ENCODE data around the gene LGALS3BP.
"Not testable (repeated sequence)": the region's sequence is repeated elsewhere in the genome, so short reads cannot be mapped to it uniquely, and the experiment has no call there.

The LGALS3BP gene

DNA sequence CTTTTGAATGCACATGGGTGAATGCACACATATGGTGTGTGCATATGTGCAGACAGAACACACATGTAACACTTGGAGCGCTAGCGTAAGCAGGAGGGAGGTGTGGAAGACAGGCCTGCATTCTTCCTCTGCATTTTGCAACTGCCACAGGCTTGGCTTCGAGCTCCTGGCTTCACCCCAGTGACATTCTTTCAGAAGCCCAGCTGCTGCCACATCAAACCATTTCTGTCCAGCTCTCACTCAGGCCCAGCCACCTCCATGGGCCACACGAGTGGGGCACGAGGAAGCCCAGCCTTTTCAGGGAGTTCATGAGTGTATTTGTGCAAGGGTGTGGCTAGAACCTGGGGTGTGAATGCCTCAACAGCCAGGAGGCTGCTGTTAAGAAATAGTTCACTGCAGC, 18.8 kb downstream of the LGALS3BP start:
- DNase-seq = no peak

DNA sequence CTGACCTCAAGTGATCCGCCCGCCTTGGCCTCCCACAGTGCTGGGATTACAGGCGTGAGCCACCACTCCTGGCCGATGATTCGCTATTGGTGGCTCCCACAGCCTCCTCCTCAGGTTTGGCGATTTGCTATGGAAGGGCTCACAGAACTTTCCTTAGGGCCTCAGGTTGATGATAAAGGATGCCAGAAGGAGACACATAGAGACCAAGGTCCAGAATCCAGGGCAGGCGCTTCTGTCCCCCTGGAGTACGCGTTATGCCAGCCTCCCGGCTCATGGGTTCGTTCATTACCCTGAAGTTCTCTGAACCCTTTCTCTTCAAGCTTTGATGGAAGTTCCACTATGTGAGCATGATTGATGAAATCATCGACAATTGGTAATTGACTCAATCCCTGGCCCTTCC, 19.9 kb downstream of the LGALS3BP start:
- DNase-seq = no peak

DNA sequence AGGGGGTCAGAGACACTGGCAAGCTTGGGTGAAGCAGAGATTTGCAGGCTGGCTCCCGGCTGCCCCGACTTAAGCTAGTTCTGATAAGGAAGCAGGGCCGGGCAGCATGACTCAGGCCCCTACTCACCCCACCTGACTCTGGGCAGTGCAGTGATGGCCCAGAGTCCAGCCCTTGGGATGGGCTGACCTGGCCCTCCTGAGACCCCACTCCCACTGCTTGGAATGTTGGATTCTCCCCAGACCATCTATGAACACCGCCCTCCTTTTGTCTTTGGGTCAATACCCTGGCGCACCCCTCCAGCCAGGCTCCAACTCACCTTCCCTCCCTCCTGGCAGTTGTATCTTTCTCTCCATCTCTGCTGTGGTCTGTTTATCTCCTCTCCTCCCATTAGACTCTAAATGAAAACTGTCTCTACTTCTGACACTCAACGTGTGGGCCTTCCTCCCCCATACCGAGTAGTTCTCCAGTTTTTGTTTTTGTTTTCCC, 21.0 kb downstream of the LGALS3BP start:
- no peak for DNase-seq

DNA sequence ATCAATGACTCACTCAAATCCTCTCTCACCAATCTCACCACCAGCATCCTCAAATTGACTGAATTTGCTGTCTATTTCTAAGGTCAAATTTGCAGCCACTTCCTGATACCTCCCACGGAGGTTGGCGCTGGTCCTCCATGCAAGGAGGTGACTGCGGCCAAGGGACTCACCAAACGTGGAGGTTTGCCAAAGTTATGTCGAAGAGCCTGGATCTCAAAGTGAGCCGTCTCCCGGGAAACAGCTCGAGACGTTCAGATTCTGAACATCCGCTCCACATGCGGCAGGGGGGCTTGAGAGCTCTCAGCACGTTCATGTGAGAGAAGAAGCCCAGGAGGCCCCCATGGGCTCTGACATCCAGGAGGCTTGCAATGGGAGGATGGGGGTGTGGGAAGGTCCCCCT, 22.6 kb downstream of the LGALS3BP start:
- DNase-seq = no peak

DNA sequence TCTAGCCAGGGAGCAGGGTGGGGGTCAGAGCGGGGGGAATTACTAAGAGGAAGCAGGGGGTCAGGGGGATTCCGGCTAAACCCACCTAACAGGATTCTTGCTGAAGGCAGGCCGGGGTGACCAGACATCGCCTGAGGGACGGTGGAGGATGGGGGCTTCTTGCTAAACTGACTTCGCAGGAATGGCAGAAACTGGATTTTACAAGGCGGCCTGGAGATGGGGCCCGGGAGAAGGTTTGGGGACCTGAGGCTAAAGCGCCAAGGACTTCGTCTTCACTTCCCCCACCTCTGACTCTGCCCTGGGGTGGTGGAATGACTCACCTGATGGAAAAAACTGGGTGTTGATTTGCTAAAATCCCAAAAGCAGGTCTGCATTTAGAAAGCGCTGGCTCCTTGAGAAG, 23.5 kb downstream of the LGALS3BP start:
- no peak for DNase-seq

DNA sequence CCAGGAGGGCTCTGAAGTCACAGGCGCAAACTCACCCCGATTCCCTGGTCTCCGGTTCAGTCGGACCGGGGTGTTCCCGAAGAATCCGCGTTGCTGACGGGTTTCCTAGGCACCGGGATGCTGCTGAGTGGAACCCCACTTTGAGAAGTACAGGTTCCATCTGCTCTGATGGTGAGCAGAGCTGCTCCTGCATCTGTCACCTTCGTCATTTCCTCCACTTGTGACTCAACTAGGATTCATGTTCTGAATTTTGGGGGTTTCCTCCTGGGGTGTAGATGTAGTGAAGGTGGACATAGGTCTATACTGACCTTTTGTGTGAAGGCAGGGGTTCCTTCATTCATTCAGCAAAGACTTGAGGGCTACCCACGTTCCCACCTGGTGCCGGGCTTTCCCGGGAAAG, 25.0 kb downstream of the LGALS3BP start:
- DNase-seq = no peak

DNA sequence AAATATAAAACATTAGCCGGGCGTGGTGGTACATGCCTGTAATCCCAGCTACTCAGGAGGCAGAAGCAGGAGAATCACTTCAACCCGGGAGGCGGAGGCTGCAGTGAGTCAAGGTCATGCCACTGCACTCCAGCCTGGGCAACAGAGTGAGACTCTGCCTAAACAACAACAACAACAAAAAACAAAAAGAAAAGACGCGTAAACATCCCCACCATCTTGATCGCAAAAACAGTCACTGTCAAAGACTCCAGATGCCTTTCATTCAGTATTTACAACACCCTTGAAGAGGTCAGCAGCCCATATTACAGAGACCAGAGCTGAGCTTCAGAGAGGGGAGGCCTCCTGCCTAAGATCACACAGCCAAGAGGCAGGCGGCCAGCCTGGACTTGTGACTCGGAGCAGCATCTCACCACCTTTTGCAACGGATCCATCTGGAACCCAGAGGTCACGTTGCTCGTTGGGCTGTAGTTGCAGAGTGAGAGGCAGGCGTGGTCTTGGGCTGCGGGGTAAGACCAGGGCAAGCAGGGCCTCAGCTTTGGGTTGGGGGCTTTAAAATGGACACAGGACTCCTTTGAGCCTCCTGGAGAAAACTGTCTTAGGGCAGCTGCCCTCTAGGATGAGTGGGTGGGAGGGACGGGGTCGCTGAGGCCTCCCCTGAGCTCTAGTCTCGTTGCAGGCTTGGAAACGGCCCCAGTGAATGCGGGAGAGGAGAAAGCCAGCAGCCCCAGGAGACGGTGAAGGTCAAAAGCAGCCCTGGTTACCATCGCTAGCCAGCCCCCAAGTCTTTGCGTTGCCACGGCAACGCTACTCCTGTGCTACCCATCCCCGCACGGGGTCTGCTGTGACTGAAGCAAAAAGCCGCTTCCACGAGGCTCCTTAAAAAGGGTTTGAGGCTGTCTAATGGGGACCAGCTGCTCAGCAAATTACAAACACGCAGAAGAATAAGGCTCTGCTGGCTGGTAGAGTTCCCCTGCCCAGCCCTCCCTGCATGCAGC, 26.1 kb downstream of the LGALS3BP start:
- no peak for DNase-seq

DNA sequence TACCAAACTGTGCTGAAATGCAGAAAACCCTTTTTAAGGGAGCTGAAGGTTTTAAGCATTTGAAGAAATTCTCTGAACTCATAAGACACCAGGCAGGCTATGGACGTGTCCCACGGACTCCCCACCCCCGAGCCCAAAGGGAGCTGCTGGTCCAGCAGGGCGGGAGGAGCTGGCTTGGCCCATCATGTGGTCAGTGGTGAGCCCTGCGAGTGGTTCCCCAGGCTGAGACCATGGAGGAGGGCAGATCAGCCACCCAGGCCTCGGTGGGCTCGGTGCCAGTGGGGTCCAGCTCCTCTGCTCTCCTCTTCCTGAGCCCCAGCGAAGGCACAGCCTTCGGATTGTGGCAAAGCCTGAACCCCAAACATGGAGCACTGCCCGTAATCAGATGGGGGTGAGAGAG, 27.0 kb downstream of the LGALS3BP start:
- DNase-seq = no peak

DNA sequence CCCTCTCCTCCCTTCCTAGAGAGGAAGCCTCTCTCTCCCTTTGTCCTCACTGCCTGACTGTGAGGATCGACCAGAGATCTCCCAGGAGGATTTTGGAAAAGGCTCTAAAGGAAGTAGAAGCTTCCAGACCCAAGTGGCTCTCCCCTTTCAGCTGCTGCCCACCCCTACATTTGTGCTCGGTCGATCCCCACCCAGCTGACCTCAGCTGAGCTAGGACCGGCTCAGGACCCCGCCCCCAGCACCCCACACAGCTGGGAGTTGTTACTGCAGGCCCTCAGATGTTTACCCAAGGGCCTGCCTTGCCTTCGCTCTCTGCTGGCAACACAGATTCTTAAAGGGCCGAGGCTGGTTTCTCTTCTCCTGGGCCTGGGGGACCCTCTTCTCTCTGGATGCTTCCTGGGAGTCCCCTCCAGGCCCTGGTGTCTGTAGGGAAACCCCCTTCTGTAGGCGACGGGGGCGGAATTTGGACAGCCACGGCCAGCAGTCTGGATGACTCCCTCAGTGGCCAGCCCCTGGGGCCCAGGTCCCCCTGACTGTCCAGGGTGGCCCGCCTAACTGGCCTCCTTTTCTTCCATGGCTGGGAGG, 27.7 kb downstream of the LGALS3BP start:
- DNase-seq = no peak

DNA sequence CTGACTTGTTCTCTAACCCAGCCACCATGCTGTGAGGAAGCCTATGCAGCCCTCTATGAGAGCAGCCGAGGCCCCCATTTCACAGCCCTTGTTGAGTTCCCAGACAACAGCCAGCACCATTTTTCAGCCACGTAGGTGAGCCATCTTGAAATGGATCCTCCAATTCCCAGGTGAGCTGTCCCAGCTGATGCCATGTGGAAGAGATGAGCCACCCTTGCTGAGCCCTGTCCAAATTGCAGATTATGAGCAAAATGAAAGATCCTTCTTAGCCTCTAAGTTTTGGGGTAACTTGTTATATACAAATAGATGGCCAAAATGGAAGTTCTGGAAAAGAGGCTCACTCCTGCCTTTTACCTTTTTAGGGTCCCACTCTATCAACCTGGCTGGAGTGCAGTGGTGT, 28.9 kb downstream of the LGALS3BP start:
- no peak for DNase-seq

DNA sequence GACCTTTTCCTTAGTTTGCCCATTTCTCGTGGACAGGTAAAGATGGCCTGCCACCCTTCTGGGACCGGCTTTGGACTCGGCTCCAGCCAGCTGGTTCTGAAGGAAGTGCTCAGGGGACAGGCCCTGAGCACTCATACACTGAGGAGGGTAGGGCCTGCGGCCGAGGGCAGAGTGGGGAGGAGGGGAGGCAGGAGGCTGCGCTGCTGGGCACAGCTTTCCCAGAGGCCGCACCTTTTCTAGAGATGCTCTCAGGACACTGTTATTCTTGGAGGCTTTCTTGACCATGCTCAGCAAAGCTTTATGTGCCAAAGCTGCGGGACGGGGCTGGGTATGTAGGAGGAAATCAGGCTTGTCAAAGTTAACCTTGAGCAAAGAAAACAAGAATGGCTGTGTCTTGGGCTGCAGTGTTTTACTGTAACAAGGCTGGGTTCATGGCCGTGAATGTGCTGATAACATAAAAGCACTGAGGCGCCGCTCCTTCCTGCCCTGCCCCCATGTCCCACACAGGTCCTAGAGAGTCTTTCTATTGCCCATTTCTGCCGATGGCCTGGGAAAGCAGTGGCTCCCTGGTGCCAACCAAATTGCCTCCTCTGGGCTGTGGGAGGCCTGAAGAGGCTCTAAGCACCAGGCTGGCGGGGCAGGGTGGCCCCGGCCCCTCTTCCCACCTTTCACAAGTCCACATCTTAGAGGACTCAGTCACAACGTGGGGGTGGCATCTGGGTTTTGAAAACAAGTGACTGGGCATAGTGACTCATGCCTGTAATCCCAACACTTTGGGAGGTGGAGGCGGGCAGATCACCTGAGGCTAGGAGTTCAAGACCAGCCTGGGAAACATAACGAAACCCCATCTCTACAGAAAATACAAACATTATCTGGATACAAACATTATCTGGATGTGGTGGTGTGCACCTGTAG, 32.2 kb downstream of the LGALS3BP start:
- no peak for DNase-seq

DNA sequence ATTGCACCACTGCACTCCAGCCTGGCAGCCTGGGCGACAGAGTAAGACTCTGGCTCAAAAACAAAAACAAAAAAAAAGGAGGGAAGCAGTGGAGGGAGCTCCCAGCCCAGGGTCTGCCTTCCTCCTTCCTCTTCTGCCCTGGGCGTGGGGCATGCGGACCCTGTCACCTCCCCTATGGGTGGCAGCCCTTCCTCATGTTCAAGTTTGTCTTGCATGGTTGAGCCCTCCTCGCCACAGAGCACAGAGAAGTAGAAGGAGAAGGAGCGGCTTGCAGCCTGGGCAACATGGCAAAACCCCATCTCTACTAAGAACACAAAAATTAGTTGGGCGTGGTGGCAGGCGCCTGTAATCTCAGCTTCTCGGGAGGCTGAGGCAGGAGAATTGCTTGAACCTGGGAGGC, 33.1 kb downstream of the LGALS3BP start:
- no peak for DNase-seq

DNA sequence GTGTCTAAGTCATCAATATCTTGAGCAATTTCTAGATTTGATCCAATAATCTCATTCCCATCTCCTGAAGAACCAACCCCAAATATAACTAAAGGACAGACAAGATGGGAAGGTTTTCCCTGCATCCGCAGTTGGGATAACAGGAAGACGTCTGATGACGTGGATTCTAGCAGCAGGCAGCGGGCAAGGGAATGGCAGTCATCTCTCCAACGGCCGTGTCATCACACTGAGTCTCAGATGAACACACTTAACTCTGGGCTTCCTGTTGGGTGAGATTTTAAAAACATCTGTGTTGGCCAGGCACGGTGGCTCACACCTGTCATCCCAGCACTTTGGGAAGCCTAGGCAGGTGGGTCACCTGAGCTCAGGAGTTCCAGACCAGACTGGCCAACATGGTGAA, 33.6 kb downstream of the LGALS3BP start:
- no peak for DNase-seq

DNA sequence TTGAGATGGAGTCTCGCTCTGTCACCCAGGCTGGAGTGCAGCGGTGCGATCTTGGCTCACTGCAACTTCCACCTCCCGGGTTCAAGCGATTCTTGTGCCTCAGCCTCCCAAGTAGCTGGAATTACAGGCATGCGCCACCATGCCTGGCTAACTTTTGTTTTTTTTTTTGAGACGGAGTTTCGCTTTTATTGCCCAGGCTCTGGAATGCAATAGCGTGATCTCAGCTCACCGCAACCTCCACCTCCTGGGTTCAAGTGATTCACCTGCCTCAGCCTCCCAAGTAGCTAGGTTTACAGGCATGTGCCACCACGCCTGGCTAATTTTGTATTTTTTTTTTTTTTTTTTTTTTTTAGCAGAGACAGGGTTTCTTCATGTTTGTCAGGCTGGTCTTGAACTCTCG, 34.3 kb downstream of the LGALS3BP start:
- DNase-seq = not testable (repeated sequence)

DNA sequence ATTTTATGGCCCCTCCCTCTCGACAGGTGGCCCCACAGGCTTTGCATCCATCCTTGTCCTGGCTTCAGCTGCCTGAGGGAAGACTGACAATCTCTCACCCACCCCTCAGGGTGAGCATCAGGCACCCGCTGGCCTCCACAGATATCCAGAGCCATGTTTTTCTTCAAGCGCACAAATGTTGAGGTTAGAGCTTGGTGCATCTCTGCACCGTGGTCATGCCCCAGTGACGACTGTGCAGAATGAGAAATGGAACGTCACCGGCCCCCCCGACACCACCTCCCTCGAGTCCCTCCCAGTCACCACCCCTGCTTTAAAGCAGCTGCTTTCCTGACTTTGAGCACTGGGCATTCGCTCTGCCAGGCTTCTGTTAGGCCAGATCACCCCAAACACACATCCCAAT, 34.8 kb downstream of the LGALS3BP start:
- no peak for DNase-seq

DNA sequence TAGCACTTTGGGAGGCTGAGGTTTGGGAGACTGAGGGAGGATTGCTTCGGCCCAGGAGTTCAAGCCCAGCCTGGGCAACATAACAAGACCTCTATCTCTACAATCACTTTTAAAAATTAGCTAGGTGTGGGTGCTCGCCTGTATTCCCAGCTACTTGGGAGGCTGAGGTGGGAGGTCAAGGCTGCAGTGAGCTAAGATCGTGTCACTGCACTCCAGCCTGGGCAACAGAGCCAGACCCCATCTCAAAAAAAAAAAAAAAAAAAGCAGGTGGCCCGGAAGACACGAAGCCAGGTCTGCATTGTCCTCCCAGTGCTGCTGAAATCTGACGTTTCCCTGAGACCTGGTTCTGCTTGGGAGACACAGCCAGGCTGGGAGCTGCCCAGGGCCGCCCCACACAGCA, 35.7 kb downstream of the LGALS3BP start:
- DNase-seq = no peak

DNA sequence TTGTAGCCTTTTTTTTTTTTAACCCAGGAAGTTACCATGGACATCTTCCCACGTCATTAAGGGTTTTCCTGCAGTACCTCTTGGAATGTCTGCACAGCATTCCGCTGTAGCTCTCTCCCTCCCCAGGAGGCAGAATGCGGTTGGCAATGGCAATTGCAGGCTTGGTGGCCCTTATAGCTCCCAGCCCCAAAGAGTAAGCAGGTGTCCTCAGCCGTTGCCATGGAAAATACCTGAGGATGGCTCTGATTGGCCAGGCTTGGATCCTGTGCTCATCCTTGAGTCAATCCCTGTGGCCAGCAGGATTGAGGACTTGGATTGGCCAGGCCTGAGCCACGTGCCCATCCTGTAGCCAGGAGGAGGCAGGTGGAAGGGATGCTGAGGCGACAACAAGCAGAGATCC, 39.0 kb downstream of the LGALS3BP start:
- no peak for DNase-seq

DNA sequence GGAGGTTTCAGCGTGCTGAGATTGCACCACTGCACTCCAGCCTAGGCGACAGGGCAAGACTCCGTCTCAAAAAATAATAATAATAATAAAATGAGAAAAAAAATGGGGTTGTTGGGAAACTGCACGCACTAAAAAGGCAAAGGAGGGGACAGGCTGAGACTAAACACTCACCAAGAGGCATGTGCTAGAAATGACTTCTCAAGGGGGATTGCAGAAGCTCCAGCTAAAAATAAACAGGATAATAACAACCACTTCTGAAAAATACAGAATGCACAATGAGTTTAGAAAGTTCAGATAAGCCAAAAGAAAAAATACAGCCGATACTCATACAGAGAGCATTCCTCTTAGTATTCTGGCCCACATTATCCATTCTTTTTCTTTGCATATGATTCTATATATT, 39.5 kb downstream of the LGALS3BP start:
- DNase-seq = no peak

DNA sequence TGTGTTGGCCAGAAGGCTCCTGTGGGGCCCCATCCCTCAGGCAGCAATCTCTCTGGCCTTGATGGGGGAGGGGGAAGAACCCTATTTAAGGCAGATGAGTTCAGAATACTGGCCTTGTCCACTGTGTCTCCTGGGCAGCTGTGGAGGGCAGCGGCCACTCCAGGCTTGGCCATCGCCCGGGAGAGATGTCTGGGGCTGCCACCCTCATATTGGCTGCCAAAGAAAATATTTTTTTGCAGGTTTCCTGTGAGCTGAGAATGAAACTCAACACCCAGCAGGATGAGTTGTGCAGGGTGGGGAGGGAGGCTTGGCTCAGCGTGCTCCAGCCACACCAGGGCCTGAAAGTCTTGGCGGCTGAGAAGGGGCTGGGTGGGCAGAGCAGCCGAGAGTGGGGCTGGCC, 40.1 kb downstream of the LGALS3BP start:
- no peak for DNase-seq

DNA sequence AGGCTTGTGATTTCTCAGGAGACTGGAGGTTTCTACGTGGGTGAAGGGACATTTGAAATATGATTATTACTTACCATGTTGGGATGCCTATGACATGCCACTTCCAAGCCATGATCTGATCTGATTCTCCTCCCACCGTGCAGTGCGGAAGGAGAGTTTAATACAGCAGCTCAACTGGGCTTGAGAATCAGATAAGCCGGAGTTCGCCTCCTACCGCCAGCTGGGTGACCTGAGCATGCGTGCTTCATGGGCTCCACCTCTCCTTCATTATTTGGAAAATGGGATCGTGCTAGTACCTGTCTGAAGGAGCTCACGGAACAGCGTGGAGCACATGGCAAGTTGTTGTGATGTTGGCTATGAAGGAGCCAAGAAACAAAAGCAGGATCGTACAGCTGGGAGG, 42.2 kb downstream of the LGALS3BP start:
- DNase-seq = no peak

DNA sequence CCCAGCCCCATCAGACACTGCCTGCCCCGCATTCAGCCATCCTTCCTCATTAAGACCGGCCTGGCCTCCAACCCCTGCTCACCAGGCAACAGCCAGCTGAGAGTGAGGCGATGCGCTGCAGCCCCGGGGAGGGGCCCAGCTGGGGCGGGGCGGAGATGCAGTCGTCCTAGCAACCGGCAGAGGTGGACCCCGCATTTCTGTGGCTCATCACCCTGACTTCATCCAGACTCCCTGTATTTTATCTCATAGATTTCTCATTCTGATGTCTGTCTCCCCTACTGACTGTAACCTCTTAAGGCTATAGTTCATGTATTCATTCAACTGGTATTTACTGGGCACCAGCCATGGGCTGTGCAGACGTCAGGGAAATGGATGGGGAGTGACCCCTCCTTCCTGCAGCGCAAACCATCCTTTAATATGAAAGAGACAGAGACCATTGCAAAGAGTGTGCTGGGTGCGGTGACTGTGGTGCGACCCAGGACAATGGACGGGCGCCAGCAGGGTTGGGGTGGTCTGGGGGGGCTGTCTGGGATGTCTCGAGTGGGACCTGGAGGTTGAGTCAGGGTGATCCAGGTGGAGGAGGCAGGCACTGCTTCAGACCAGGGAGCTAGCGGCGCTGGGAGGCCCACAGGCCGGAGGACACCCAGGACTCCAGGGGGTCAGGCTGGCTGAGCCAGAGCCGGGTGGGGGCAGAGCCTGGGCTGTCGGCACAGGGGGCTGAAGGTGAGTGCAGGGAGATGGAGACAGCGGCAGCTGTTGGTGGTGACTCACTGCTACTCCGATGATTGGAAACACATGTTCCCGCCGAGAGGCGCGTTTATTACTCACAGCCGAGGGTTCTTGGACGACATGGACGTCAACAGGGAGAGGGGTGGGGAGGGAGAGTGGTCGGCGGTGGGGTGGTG, 44.1 kb downstream of the LGALS3BP start:
- no peak for DNase-seq
